Keratinocyte (primary cell): Measurements from ENCODE around the gene SPRN. TPM values are rescaled to one million over a fixed set of nuclear protein-coding genes. Genes with fewer than 3 reads are reported as not detected.
"Not testable (repeated sequence)": the region's sequence is repeated elsewhere in the genome, so short reads cannot be mapped to it uniquely, and the experiment has no call there.

Experiments
- DNase-seq: peaks from one replicate; pipeline ENCODE4 v3.0.0-alpha.2; 2011; ENCODE audit warnings: low read depth, missing footprints, low spot score
- FAIRE-seq: peaks from 2 replicates; lab custom pipeline; 2011; peaks lifted over from hg19 to GRCh38; lab: Jason Lieb, UNC
- H2AFZ ChIP-seq: 2 replicates; pipeline ENCODE4 v1.6.0; 2012; ENCODE audit warnings: low read length, control low read depth, inconsistent platforms; ENCODE audit not compliant: control insufficient read depth
- H3K27ac ChIP-seq: 2 replicates; pipeline ENCODE4 v1.5.1; 2011; ENCODE audit warnings: low read length; ENCODE audit not compliant: control insufficient read depth, insufficient read depth
- H3K27me3 ChIP-seq: 3 replicates; pipeline ENCODE4 v1.6.0; 2011; ENCODE audit warnings: low read length; ENCODE audit not compliant: control insufficient read depth, insufficient read depth; ENCODE audit errors: extremely low read depth
- H3K36me3 ChIP-seq, 2 experiments: 2 replicates in 1 of 2; 3 replicates in 1 of 2; pipeline ENCODE4 v1.5.1; 2011; ENCODE audit warnings: low read length in 2 of 2, mild to moderate bottlenecking in 1 of 2; ENCODE audit not compliant: control insufficient read depth in 2 of 2, insufficient read depth in 2 of 2; ENCODE audit errors: extremely low read depth in 1 of 2
- H3K4me1 ChIP-seq: 3 replicates; pipeline ENCODE4 v1.5.1; 2011; ENCODE audit warnings: low read length; ENCODE audit not compliant: control insufficient read depth, insufficient read depth; ENCODE audit errors: extremely low read depth
- H3K4me2 ChIP-seq: 3 replicates; pipeline ENCODE4 v1.6.0; 2011; ENCODE audit warnings: low read depth, low read length; ENCODE audit not compliant: control insufficient read depth, insufficient read depth; ENCODE audit errors: extremely low read depth
- H3K4me3 ChIP-seq, 3 experiments: fragments of 200-600 bp in 1 of 3; sonication (generic) in 1 of 3; 2 replicates in 2 of 3; 3 replicates in 1 of 3; pipeline ENCODE4 v1.5.1; 2011 to 2016; ENCODE audit warnings: low read length in 3 of 3, mild to moderate bottlenecking in 3 of 3, control low read depth in 2 of 3, inconsistent platforms in 1 of 3, low read depth in 1 of 3, mixed read lengths in 1 of 3, mixed run types in 1 of 3, moderate library complexity in 1 of 3; ENCODE audit not compliant: control insufficient read depth in 2 of 3, insufficient read depth in 2 of 3; ENCODE audit errors: extremely low read depth in 1 of 3
- H3K79me2 ChIP-seq: 2 replicates; pipeline ENCODE4 v1.6.0; 2012; ENCODE audit warnings: low read length; ENCODE audit not compliant: control insufficient read depth, insufficient read depth
- H3K9ac ChIP-seq: 3 replicates; pipeline ENCODE4 v1.6.0; 2011; ENCODE audit warnings: low read length; ENCODE audit not compliant: control insufficient read depth, insufficient read depth; ENCODE audit errors: extremely low read depth
- H3K9me1 ChIP-seq: 3 replicates; pipeline ENCODE4 v1.6.0; 2011; ENCODE audit warnings: low read length; ENCODE audit not compliant: control insufficient read depth, insufficient read depth; ENCODE audit errors: extremely low read depth
- H3K9me3 ChIP-seq: 2 replicates; pipeline ENCODE4 v1.5.1; 2012; ENCODE audit warnings: low read depth, low read length; ENCODE audit not compliant: control insufficient read depth
- H4K20me1 ChIP-seq: 3 replicates; pipeline ENCODE4 v1.6.0; 2011; ENCODE audit warnings: low read length; ENCODE audit not compliant: control insufficient read depth, insufficient read depth; ENCODE audit errors: extremely low read depth
- CTCF ChIP-seq, 3 experiments: IDR thresholded peaks in 1 of 3; conservative IDR thresholded peaks in 1 of 3; optimal IDR thresholded peaks in 1 of 3; 2 replicates in 2 of 3; 3 replicates in 1 of 3; pipeline versions ENCODE3 to v1.5.1; 2011; ENCODE audit warnings: low read length in 3 of 3, mild to moderate bottlenecking in 3 of 3, moderate library complexity in 2 of 3, control low read depth in 1 of 3, inconsistent platforms in 1 of 3; ENCODE audit not compliant: insufficient read depth in 2 of 3; ENCODE audit errors: extremely low read depth in 1 of 3
- EZH2 ChIP-seq: IDR thresholded peaks from one replicate; pipeline ENCODE4 v1.6.1; 2012; ENCODE audit warnings: inconsistent platforms, mild to moderate bottlenecking, low read length, moderate library complexity
- dilution Hi-C: fragments of 300-500 bp; cut with MboI; formaldehyde crosslinking; loops from one replicate; pipeline ENCODE4 v1.7.0; 2020; ENCODE audit warnings: low sequenced_read_pairs; ENCODE audit not compliant: extremely low pct_ligation_motif_present
- polyA plus RNA-seq, 5 experiments: library from polyadenylated mRNA; depleted of rRNA in 3 of 5; stranded (reverse) in 3 of 5; stranded (forward) in 1 of 5; unstranded in 1 of 5; fragments of >200 nt; gene quantifications; 1 replicate in 1 of 5; 2 replicates in 3 of 5; 3 replicates in 1 of 5; pipeline versions ENCODE4 v1.2.1 to v1.2.3, GENCODE V29; 2011 to 2012; ENCODE audit warnings: missing spikeins in 2 of 5, low read depth in 1 of 5, low replicate concordance in 1 of 5

The SPRN gene
- polyA plus RNA-seq, 1 donor (not counting 4 experiments of a cell fraction or from before 2014, with no cell fraction given), result 0.01 TPM

- Histone ChIP-seq H3K36me3 (no peaks in the 10 kb centered on the region), H3K9ac (no peak overlapping the region), H3K9me1 (no peaks in the 10 kb centered on the region), H2AFZ (no peak overlapping the region), H3K4me2 (no peak overlapping the region), H3K27ac (no peak overlapping the region), H3K4me1 (no peaks in the 10 kb centered on the region), H3K27me3 (no peaks in the 10 kb centered on the region), H3K79me2 (no peaks in the 10 kb centered on the region), H4K20me1 (no peaks in the 10 kb centered on the region), H3K9me3 (no peaks in the 10 kb centered on the region), H3K4me3 (no peak overlapping the region)
- FAIRE-seq (no peak), DNase-seq (no peak)
- dilution Hi-C loops, result no loop called here
- TF ChIP-seq EZH2, result no peak
- TF ChIP-seq CTCF (optimal IDR thresholded peaks at IDR 0.05 in 1 of 3, IDR thresholded peaks at IDR 0.05 in 1 of 3, conservative IDR thresholded peaks at IDR 0.05 in 1 of 3; ENCODE audit: extremely low read depth in 1 of 3, insufficient read depth in 2 of 3, low read length in 3 of 3), result peak; percentile 27 to 41 (median 35)
These were observed 14.4 kb upstream of the SPRN start for GRCh38 chr10:133438711-133439273.

- dilution Hi-C loops, FAIRE-seq, H3K36me3 ChIP-seq, H3K9ac ChIP-seq, H3K79me2 ChIP-seq, H3K27ac ChIP-seq, H2AFZ ChIP-seq, H3K4me2 ChIP-seq, H3K9me3 ChIP-seq, H3K4me1 ChIP-seq, H4K20me1 ChIP-seq, DNase-seq, H3K9me1 ChIP-seq, H3K27me3 ChIP-seq, H3K4me3 ChIP-seq: not testable (repeated sequence)
These were observed 8.4 kb upstream of the SPRN start for GRCh38 chr10:133432789-133433188.

GRCh38 chr10:133431888-133432613 is 7.6 kb upstream of the SPRN start:
- H2AFZ ChIP-seq, H3K4me1 ChIP-seq, H3K27ac ChIP-seq, H4K20me1 ChIP-seq, DNase-seq, H3K27me3 ChIP-seq, H3K9ac ChIP-seq, H3K9me3 ChIP-seq, H3K4me2 ChIP-seq, H3K9me1 ChIP-seq, FAIRE-seq, dilution Hi-C loops, H3K4me3 ChIP-seq, H3K36me3 ChIP-seq, H3K79me2 ChIP-seq: not testable (repeated sequence)

- DNase-seq, result not testable (repeated sequence)
These were observed 5.1 kb upstream of the SPRN start for GRCh38 chr10:133429571-133429970.

More at GRCh38 chr10:133429571-133429970, 5.1 kb upstream of the SPRN start:
- H4K20me1 ChIP-seq, H3K4me2 ChIP-seq, H3K79me2 ChIP-seq, H3K9ac ChIP-seq, dilution Hi-C loops, H3K27ac ChIP-seq, H3K9me3 ChIP-seq, H3K9me1 ChIP-seq, H3K4me3 ChIP-seq, H3K4me1 ChIP-seq, H3K36me3 ChIP-seq, H2AFZ ChIP-seq, H3K27me3 ChIP-seq: not testable (repeated sequence)
- FAIRE-seq, result peak; percentile 86
